Ovary (tissue), 3 donors: ENCODE measurements around the gene TMEM259.

Source experiments
- CTCF ChIP-seq, 3 donors: fragments of 450-650 bp in 2 of 3; fragments of 200-600 bp in 1 of 3; IDR thresholded peaks; one replicate each; pipeline versions ENCODE4 v1.5.1 to v1.8.0; 2016 to 2022; ENCODE audit warnings: antibody characterized with exemption in 3 of 3, mild to moderate bottlenecking in 1 of 3
- POLR2A ChIP-seq: fragments of 450-650 bp; IDR thresholded peaks from one replicate; pipeline ENCODE4 v1.6.1; 2017; ENCODE audit warnings: antibody characterized with exemption, mild to moderate bottlenecking, moderate library complexity
- donor health status: DM: no; HTN: no; CAD: no.

GRCh38 chr19:1053176-1054101, 32.5 kb upstream of the TMEM259 start:
- TF ChIP-seq CTCF (IDR thresholded peaks at IDR 0.05) = no peak
- no peak for TF ChIP-seq POLR2A
